ENCODE measurements around the gene P2RY14.
"Not testable (repeated sequence)": the region's sequence is repeated elsewhere in the genome, so short reads cannot be mapped to it uniquely, and the experiment has no call there.

Gene P2RY14

DNA sequence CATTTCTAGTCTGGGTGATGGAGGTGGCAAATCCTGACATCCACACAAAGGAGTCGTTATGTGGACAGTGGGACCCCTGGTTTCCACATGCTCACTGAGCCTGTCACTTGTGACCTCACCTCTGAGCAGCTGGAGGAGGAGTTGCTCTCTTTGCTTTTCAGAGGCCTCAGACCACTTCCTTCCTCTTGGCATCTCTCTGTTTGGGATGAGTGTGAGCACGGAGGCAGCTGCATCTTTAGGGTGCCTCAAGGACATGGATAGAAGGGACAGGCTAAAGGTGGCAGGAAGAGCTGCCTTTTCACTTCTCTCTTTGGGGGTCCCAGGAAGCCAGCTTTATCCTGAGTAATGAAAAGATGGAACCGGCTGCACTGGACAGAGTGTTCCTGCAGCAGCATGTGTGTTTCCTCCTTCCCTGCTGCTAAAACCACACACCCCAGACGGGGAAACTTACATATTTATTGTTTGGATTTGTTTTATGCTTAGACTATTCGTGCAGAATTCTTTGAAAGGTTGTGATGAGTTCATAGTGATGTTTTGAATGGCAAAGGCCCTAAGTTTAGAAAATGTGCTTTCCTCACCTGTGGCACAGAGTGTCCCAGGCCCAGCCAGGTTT lies 107.1 kb downstream of the P2RY14 start:
- DNase-seq: peak; percentile 7

- not testable (repeated sequence) for DNase-seq
These were observed 108.2 kb downstream of the P2RY14 start for GRCh38 chr3:151169948-151170679.

GRCh38 chr3:151169262-151169947 lies 108.9 kb downstream of the P2RY14 start:
- no peak for DNase-seq

DNA sequence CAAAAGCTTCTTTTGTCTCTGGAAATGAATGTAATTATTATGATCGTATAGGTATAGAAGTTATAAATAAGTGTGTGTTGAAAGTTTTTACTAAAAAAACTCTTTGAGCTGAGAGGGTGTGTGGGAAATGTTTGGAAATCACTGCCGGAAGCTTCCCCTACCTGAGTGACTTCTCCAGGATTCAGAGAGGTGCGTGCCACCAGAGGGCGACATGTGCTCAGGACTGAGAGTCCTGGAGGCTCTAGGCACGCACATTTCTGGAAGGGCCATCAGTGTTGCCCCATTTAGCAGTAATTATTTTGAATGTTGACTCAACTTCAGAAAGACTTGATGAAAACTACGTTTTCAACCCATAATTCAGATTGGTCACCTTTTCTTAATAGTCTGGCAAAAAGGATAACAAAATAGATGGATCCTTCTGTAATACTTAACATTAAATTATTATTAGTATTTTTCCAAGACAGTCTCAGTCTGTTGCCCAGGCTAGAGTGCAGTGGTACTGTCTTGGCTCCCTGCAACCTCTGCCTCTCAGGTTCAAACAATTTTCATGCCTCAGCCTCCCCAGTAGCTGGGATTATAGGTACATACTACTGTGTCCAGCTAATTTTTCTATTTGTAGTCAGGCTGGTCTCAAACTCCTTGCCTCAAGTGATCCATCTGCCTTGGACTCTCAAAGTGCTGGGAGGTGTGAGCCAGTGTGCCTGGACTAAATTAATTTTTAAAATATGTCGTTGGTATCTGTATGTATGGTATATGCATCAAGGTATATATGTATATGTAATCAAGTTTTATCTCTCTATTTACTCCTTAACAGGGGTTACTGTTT lies 109.9 kb downstream of the P2RY14 start:
- DNase-seq: peak; percentile 78

DNA sequence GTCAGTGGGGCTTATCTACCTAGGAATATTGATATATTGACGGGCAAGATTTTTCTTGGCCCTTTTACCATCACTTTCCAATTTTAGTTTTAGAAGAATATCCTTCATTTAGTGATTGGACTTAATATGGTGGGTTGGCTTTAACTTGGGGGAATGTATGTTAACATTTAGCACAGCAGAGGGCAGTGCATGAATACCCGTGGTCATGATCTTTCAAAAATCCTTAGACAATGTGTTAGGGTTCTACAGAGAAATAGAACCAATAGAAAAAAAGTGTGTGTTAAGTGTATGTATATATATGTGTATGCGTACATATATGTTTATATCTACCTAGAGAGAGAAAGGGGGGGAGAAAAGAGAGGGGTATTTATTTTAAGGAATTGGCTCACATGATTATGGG lies 112.2 kb downstream of the P2RY14 start:
- DNase-seq: no peak

GRCh38 chr3:151165226-151165625 lies 113.1 kb downstream of the P2RY14 start:
- DNase-seq: no peak

Measured in effector CD4-positive, alpha-beta T cell (primary cell).